Stimulated activated CD4-positive, alpha-beta T cell treated with anti-CD3 and anti-CD28 coated beads, TNF-alpha, amount 100 ng/mL, for 48 hours (primary cell): Measurements from ENCODE around the gene CFAP74.

Experiments used
- DNase-seq, 3 donors: peaks; one replicate each; pipeline ENCODE4 v3.0.0-alpha.2; 2020; ENCODE audit warnings: low read depth in 3 of 3

CFAP74 gene

GRCh38 chr1:1929639-1930545 lies 73.7 kb downstream of the CFAP74 start:
- DNase-seq: no peak

GRCh38 chr1:1929102-1929638 lies 74.4 kb downstream of the CFAP74 start:
- no peak for DNase-seq

GRCh38 chr1:1928231-1929101 lies 75.1 kb downstream of the CFAP74 start:
- DNase-seq: no peak

GRCh38 chr1:1927751-1928150 lies 75.8 kb downstream of the CFAP74 start:
- no peak for DNase-seq

GRCh38 chr1:1926886-1927660 lies 76.5 kb downstream of the CFAP74 start:
- DNase-seq: no peak

GRCh38 chr1:1926346-1926811 lies 77.2 kb downstream of the CFAP74 start:
- DNase-seq: no peak

- DNase-seq: no peak
Observed at GRCh38 chr1:1925437-1926345, 77.9 kb downstream of the CFAP74 start.

- no peak for DNase-seq
Observed at GRCh38 chr1:1924849-1925248, 78.7 kb downstream of the CFAP74 start.

- DNase-seq: no peak
Observed at GRCh38 chr1:1924386-1924785, 79.2 kb downstream of the CFAP74 start.

GRCh38 chr1:1922956-1923833 lies 80.4 kb downstream of the CFAP74 start:
- DNase-seq: no peak

- DNase-seq: no peak
Observed at GRCh38 chr1:1922702-1922955, 81.0 kb downstream of the CFAP74 start.

GRCh38 chr1:1921901-1922701 lies 81.5 kb downstream of the CFAP74 start:
- no peak for DNase-seq

GRCh38 chr1:1921459-1921862 lies 82.1 kb downstream of the CFAP74 start:
- DNase-seq: no peak

GRCh38 chr1:1920608-1921458 lies 82.8 kb downstream of the CFAP74 start:
- no peak for DNase-seq

GRCh38 chr1:1920057-1920607 lies 83.5 kb downstream of the CFAP74 start:
- no peak for DNase-seq

- DNase-seq: peak; percentile 96 to 99 (median 97)
Observed at GRCh38 chr1:1919304-1920056, 84.1 kb downstream of the CFAP74 start.

GRCh38 chr1:1918901-1919303 lies 84.7 kb downstream of the CFAP74 start, which contains the start of gene TMEM52:
Gene TMEM52, minus strand, starts transcription at chr1:1919279. Its CDS starts 14 bp downstream, at chr1:1919265.
- no peak for DNase-seq
